ENCODE data around the gene SSC5D. TPM values are rescaled to one million over a fixed set of nuclear protein-coding genes. Genes with fewer than 3 reads are reported as not detected.

Gene SSC5D
- total and polyA plus RNA-seq, 2 of the 4 experiments (the other 2 are of a cell fraction) = 1.4 to 19.1 TPM

- no peak overlapping the region for H2BK120ac ChIP-seq (ENCODE audit: low read depth, low read length)
- H3K4me1 ChIP-seq (ENCODE audit: control insufficient read depth, insufficient read depth, low read length) = no peaks in the 10 kb centered on the region
- no peak overlapping the region for H3K4me3 ChIP-seq (ENCODE audit: insufficient read depth, low read depth, low read length)
- intact Hi-C loops (cut with micrococcal nuclease) = no loop called here
- ATAC-seq (ENCODE audit: low read depth) = no peak
- no peaks in the 10 kb centered on the region for H3K36me3 ChIP-seq (ENCODE audit: control insufficient read depth, insufficient read depth, low read length)
- H4K8ac ChIP-seq (ENCODE audit: low read depth in 2 of 2, low read length in 2 of 2) = no peak overlapping the region
- H4K20me1 ChIP-seq (ENCODE audit: insufficient read depth, low read length) = peaks cover 8% of the 10 kb centered on the region; the same call in 1 of the 2 replicates
- peaks cover 67% of the 10 kb centered on the region for H3K27me3 ChIP-seq (ENCODE audit: control insufficient read depth, insufficient read depth, low read length)
- no peak overlapping the region for H3K18ac ChIP-seq (ENCODE audit: low read depth, low read length)
- H3K4me2 ChIP-seq (ENCODE audit: low read depth, low read length) = no peak overlapping the region
- H2BK5ac ChIP-seq (ENCODE audit: low read depth, low read length, poor library complexity, severe bottlenecking) = no peak overlapping the region
- H3K14ac ChIP-seq (replicated peaks; ENCODE audit: low read depth, low read length) = no peak overlapping the region
- H4K91ac ChIP-seq (ENCODE audit: insufficient read depth, low read depth, low read length) = no peak overlapping the region
- no peak overlapping the region for H4K5ac ChIP-seq (ENCODE audit: low read depth, low read length)
- H3K79me1 ChIP-seq (ENCODE audit: low read depth in 1 of 2, low read length in 2 of 2) = no peaks in the 10 kb centered on the region
- no peak overlapping the region for H2BK15ac ChIP-seq (ENCODE audit: low read depth, low read length)
- H3K9me1 ChIP-seq (ENCODE audit: insufficient read depth, low read length) = no peaks in the 10 kb centered on the region; the same call in 1 of the 2 replicates
- no TSS peak for BruUV-seq (replicated peaks)
- dilution Hi-C loops (cut with HindIII; ENCODE audit: low sequenced_read_pairs, unreplicated experiment) = no loop called here
- TF ChIP-seq FOS (IDR thresholded peaks at IDR 0.05; ENCODE audit: low read depth, low read length) (no peak), SMC3 (IDR thresholded peaks at IDR 0.05; ENCODE audit: low read depth, low read length) (no peak), CHD1 (IDR thresholded peaks at IDR 0.05; ENCODE audit: low read depth, low read length) (no peak), MAFK (IDR thresholded peaks at IDR 0.05; ENCODE audit: low read depth, low read length) (no peak), ELK1 (IDR thresholded peaks at IDR 0.05; ENCODE audit: borderline replicate concordance, low read depth, low read length) (no peak), CTCF (conservative IDR thresholded peaks at IDR 0.05; ENCODE audit: low read depth, low read length) (no peak), MAZ (IDR thresholded peaks at IDR 0.05; ENCODE audit: borderline replicate concordance, low read depth, low read length) (no peak), CEBPB (IDR thresholded peaks at IDR 0.05; ENCODE audit: low read depth, low read length) (no peak), USF2 (IDR thresholded peaks at IDR 0.05; ENCODE audit: low read depth, low read length) (no peak), RCOR1 (IDR thresholded peaks at IDR 0.05; ENCODE audit: insufficient replicate concordance, low read length) (no peak), BHLHE40 (IDR thresholded peaks at IDR 0.05; ENCODE audit: low read depth, low read length) (no peak), RFX5 (IDR thresholded peaks at IDR 0.05; ENCODE audit: low read depth, low read length) (no peak), RAD21 (IDR thresholded peaks at IDR 0.05; ENCODE audit: low read length) (no peak), MXI1 (IDR thresholded peaks at IDR 0.05; ENCODE audit: borderline replicate concordance, low read depth, low read length) (no peak), POLR2A (IDR thresholded peaks at IDR 0.05; ENCODE audit: low read depth, low read length) (no peak), NFE2L2 (IDR thresholded peaks at IDR 0.05; ENCODE audit: low read depth, low read length) (no peak)
- H3K9me3 ChIP-seq (ENCODE audit: control insufficient read depth, insufficient read depth, low read length) = no peaks in the 10 kb centered on the region
- ChIA-PET CTCF (interaction anchor here (0.7 kb wide), 1 partner anchor 323 kb away, joined by 3 read pairs; no protein-coding TSS in a partner anchor), POLR2A (ENCODE audit: unreplicated experiment) (no interaction called here)
- no peak overlapping the region for H2AFZ ChIP-seq (replicated peaks; ENCODE audit: low read length, poor library complexity)
- no peak for DNase-seq
- no peak overlapping the region for H3K4ac ChIP-seq (ENCODE audit: low read depth, low read length)
- no peak overlapping the region for H3K56ac ChIP-seq (ENCODE audit: extremely low read depth, insufficient read depth, low read length)
- H2AK5ac ChIP-seq (ENCODE audit: low read depth, low read length) = no peak overlapping the region
- in situ Hi-C loops (cut with MboI; ENCODE audit: low sequenced_read_pairs) = no loop called here
- no peak overlapping the region for H2BK20ac ChIP-seq (ENCODE audit: low read depth, low read length)
- WGBS, 2 experiments (ENCODE audit: extremely low coverage in 2 of 2, insufficient read length in 1 of 2) = 23% methylated on average over 6 of the region's 11 CpGs; no CpG with 5 or more reads in 1 of the 2 experiments
- H3K23ac ChIP-seq (ENCODE audit: low read depth, low read length) = no peak overlapping the region
- peak overlapping the region; percentile 24 for H2AK9ac ChIP-seq (replicated peaks; ENCODE audit: low read depth, low read length, poor library complexity)
- no peak overlapping the region for H3K27ac ChIP-seq (ENCODE audit: insufficient read depth, low read length)
- H3K9ac ChIP-seq (ENCODE audit: low read depth, low read length) = no peak overlapping the region
Measured at GRCh38 chr19:55444646-55445045, 43.6 kb upstream of the SSC5D start.

Data from IMR-90 (cell line).